ENCODE results near the gene TDRD3. TPM values are rescaled to one million over a fixed set of nuclear protein-coding genes. Genes with fewer than 3 reads are reported as not detected.

The TDRD3 gene
- total RNA-seq, 2 experiments from 2014 or later: 22.4 to 27.2 TPM

GRCh38 chr13:60463787-60464186, 66.8 kb downstream of the TDRD3 start:
- Mint-ChIP-seq H3K36me3 (ENCODE audit: low read depth) (peaks cover 60% of the 10 kb centered on the region), H3K9me3 (no peaks in the 10 kb centered on the region), H3K4me3 (no peak overlapping the region), H3K4me1 (ENCODE audit: low read depth) (peaks cover 7% of the 10 kb centered on the region), H3K27me3 (no peaks in the 10 kb centered on the region), H3K27ac (no peak overlapping the region)
- no peak overlapping the region for H3K4me3 ChIP-seq (ENCODE audit: low read length)
- TF ChIP-seq CTCF (IDR thresholded peaks at IDR 0.05): no peak
- DNase-seq (no peak), ATAC-seq (ENCODE audit: poor library complexity) (no peak)
- no peaks in the 10 kb centered on the region for H3K4me1 ChIP-seq (ENCODE audit: insufficient read depth, low read length)
- intact Hi-C loops (cut with DNase I, micrococcal nuclease): no loop called here
- no peaks in the 10 kb centered on the region for H3K9me3 ChIP-seq (ENCODE audit: control insufficient read depth in 1 of 2, insufficient read depth in 1 of 2, low read length in 2 of 2)
- H3K36me3 ChIP-seq (ENCODE audit: insufficient read depth, low read length): peaks cover 12% of the 10 kb centered on the region
- CTCF ChIA-PET: no interaction called here
- H3K27ac ChIP-seq (ENCODE audit: low read depth in 1 of 2, low read length in 2 of 2): no peak overlapping the region
- H3K27me3 ChIP-seq (ENCODE audit: control insufficient read depth in 1 of 2, insufficient read depth in 2 of 2, low read length in 2 of 2): no peaks in the 10 kb centered on the region
- POLR2A ChIA-PET: no interaction called here

DNA sequence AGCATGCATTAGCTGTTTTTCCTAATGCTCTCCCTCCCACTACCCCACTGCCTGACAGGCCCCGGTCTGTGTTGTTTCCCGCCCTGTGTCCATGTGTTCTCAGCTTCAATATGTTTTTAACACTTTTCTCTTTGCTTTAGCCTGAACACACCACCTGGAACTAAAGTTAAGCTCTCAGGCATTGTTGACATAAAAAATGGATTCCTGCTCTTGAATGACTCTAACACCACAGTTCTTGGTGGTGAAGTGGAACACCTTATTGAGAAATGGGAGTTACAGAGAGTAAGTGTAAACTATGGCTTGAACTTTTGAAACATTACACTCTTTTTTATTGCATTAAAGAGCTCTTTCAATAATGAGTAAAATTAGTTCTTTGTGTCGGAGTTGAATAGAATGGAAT, 70.1 kb downstream of the TDRD3 start:
- Mint-ChIP-seq H3K36me3 (ENCODE audit: low read depth) (peaks cover 72% of the 10 kb centered on the region), H3K27ac (no peak overlapping the region), H3K4me1 (ENCODE audit: low read depth) (peaks cover 7% of the 10 kb centered on the region), H3K9me3 (no peaks in the 10 kb centered on the region), H3K27me3 (no peaks in the 10 kb centered on the region), H3K4me3 (no peak overlapping the region)
- ChIA-PET CTCF (no interaction called here), POLR2A (no interaction called here)
- no peak for ATAC-seq (ENCODE audit: poor library complexity)
- intact Hi-C loops (cut with DNase I, micrococcal nuclease): no loop called here
- H3K4me1 ChIP-seq (ENCODE audit: insufficient read depth, low read length): no peaks in the 10 kb centered on the region
- peaks cover 5% of the 10 kb centered on the region for H3K36me3 ChIP-seq (ENCODE audit: insufficient read depth, low read length)
- no peak overlapping the region for H3K4me3 ChIP-seq (ENCODE audit: low read length)
- TF ChIP-seq CTCF (IDR thresholded peaks at IDR 0.05): no peak
- H3K9me3 ChIP-seq (ENCODE audit: control insufficient read depth in 1 of 2, insufficient read depth in 1 of 2, low read length in 2 of 2): no peaks in the 10 kb centered on the region
- no peak for DNase-seq
- no peaks in the 10 kb centered on the region for H3K27me3 ChIP-seq (ENCODE audit: control insufficient read depth in 1 of 2, insufficient read depth in 2 of 2, low read length in 2 of 2)
- no peak overlapping the region for H3K27ac ChIP-seq (ENCODE audit: low read depth in 1 of 2, low read length in 2 of 2)

- no peak overlapping the region for H3K4me3 Mint-ChIP-seq
- intact Hi-C loops (cut with DNase I, micrococcal nuclease): no loop called here
- TF ChIP-seq CTCF (IDR thresholded peaks at IDR 0.05): no peak
- Histone ChIP-seq H3K4me3 (ENCODE audit: low read length) (no peak overlapping the region), H3K27me3 (ENCODE audit: control insufficient read depth in 1 of 2, insufficient read depth in 2 of 2, low read length in 2 of 2) (no peaks in the 10 kb centered on the region), H3K4me1 (ENCODE audit: insufficient read depth, low read length) (no peaks in the 10 kb centered on the region), H3K36me3 (ENCODE audit: insufficient read depth, low read length) (peaks cover 4% of the 10 kb centered on the region), H3K9me3 (ENCODE audit: control insufficient read depth in 1 of 2, insufficient read depth in 1 of 2, low read length in 2 of 2) (peaks cover 0 to 6% of the 10 kb centered on the region in 2 experiments), H3K27ac (ENCODE audit: low read depth in 1 of 2, low read length in 2 of 2) (no peak overlapping the region)
- ChIA-PET POLR2A (no interaction called here), CTCF (no interaction called here)
- peaks cover 7% of the 10 kb centered on the region for H3K4me1 Mint-ChIP-seq (ENCODE audit: low read depth)
- DNase-seq (no peak), ATAC-seq (ENCODE audit: poor library complexity) (no peak)
- H3K9me3 Mint-ChIP-seq: peaks cover 10% of the 10 kb centered on the region
- H3K36me3 Mint-ChIP-seq (ENCODE audit: low read depth): peaks cover 89% of the 10 kb centered on the region
- H3K27me3 Mint-ChIP-seq: no peaks in the 10 kb centered on the region
- H3K27ac Mint-ChIP-seq: no peak overlapping the region
These were observed 82.3 kb downstream of the TDRD3 start for GRCh38 chr13:60479273-60479672.

Measured in CD4-positive, alpha-beta T cell (primary cell).